HepG2 (cell line): Measurements from ENCODE around the gene KLF15. TPM values are rescaled to one million over a fixed set of nuclear protein-coding genes. Genes with fewer than 3 reads are reported as not detected.

ENCODE experiments used
- ATF2 ChIP-seq: sonication (generic); formaldehyde crosslinking; IDR thresholded peaks from 2 replicates; pipeline ENCODE4 v1.4.0; 2020; ENCODE audit warnings: missing genetic modification reagents
- HNRNPK ChIP-seq: fragments of 200-400 bp; formaldehyde crosslinking; IDR thresholded peaks from 2 replicates; pipeline ENCODE4 v1.6.1; 2018; ENCODE audit warnings: low read length, low read depth, moderate library complexity, mild to moderate bottlenecking; ENCODE audit not compliant: poor library complexity, severe bottlenecking
- MTF2 ChIP-seq: sonication (generic); formaldehyde crosslinking; IDR thresholded peaks from 2 replicates; pipeline ENCODE4 v1.5.0; 2020; ENCODE audit warnings: missing genetic modification reagents, borderline replicate concordance
- PAXIP1 ChIP-seq: sonication (generic); formaldehyde crosslinking; conservative IDR thresholded peaks from 2 replicates; pipeline ENCODE4 v1.4.0; 2020; ENCODE audit warnings: mild to moderate bottlenecking, missing genetic modification reagents, moderate library complexity
- PHF21A ChIP-seq: sonication (generic); formaldehyde crosslinking; IDR thresholded peaks from 2 replicates; pipeline ENCODE4 v1.5.0; 2020; ENCODE audit warnings: mild to moderate bottlenecking, missing genetic modification reagents
- STAT6 ChIP-seq: sonication (generic); formaldehyde crosslinking; IDR thresholded peaks from 2 replicates; pipeline ENCODE4 v1.4.0; 2020; ENCODE audit warnings: missing genetic modification reagents, mild to moderate bottlenecking, borderline replicate concordance
- TFE3 ChIP-seq: IDR thresholded peaks from 2 replicates; pipeline ENCODE4 v1.6.1; 2016
- ZBTB7B ChIP-seq: sonication (generic); formaldehyde crosslinking; IDR thresholded peaks from 2 replicates; pipeline ENCODE4 v1.4.0; 2020; ENCODE audit warnings: missing genetic modification reagents
- ZNF281 ChIP-seq: sonication (generic); formaldehyde crosslinking; IDR thresholded peaks from 2 replicates; pipeline ENCODE4 v1.4.0; 2020; ENCODE audit warnings: missing genetic modification reagents, borderline replicate concordance
- ZNF354B ChIP-seq: sonication (generic); formaldehyde crosslinking; IDR thresholded peaks from 2 replicates; pipeline ENCODE4 v1.8.0; 2022; ENCODE audit warnings: mild to moderate bottlenecking, missing genetic modification reagents
- ZNF569 ChIP-seq: sonication (generic); formaldehyde crosslinking; IDR thresholded peaks from 2 replicates; pipeline ENCODE4 v1.5.0; 2020; ENCODE audit warnings: mild to moderate bottlenecking, missing genetic modification reagents, moderate library complexity, borderline replicate concordance
- ZNF749 ChIP-seq: sonication (generic); formaldehyde crosslinking; IDR thresholded peaks from 2 replicates; pipeline ENCODE4 v1.8.0; 2022; ENCODE audit warnings: mild to moderate bottlenecking, missing genetic modification reagents, moderate library complexity, borderline replicate concordance
- ZSCAN29 ChIP-seq: sonication (generic); formaldehyde crosslinking; conservative IDR thresholded peaks from 2 replicates; pipeline ENCODE4 v1.4.0; 2020; ENCODE audit warnings: mild to moderate bottlenecking, missing genetic modification reagents
- polyA plus RNA-seq, 8 experiments: library from polyadenylated mRNA; depleted of rRNA in 3 of 8; stranded (reverse) in 7 of 8; unstranded in 1 of 8; fragments of >200 nt; fragmentation: Illumina TruSeq in 4 of 8; extraction: Trizol in 4 of 8; gene quantifications; 2 replicates each; pipeline versions ENCODE4 v1.2.1 to v1.2.3, GENCODE V29; 2011 to 2016; ENCODE audit warnings: low read depth in 4 of 8, missing spikeins in 1 of 8, mixed read lengths in 1 of 8; ENCODE audit not compliant: insufficient read depth in 1 of 8
- total RNA-seq, 5 experiments: library from RNA; depleted of rRNA; stranded (reverse); fragments of >200 nt; fragmentation: Illumina TruSeq; extraction: Trizol; gene quantifications; 2 replicates each; pipeline ENCODE4 v1.2.3, GENCODE V29; 2016; ENCODE audit warnings: low read depth in 1 of 5

The KLF15 gene
- total and polyA plus RNA-seq, 2 of the 13 experiments (the other 11 are each of a cell fraction or from before 2014, with no cell fraction given): 7.1 to 7.8 TPM

- TF ChIP-seq HNRNPK (no peak), ZSCAN29 (CRISPR knock-in tag) (no peak), ZNF569 (CRISPR knock-in tag) (no peak), STAT6 (no peak), ZNF749 (CRISPR knock-in tag) (no peak), MTF2 (CRISPR knock-in tag) (no peak), ATF2 (CRISPR knock-in tag) (no peak), ZBTB7B (no peak), ZNF281 (CRISPR knock-in tag) (no peak), PHF21A (peak; percentile 42; the same call in 1 of the 2 replicates), ZNF354B (CRISPR knock-in tag) (no peak), TFE3 (CRISPR knock-in tag) (peak; percentile 83), PAXIP1 (no peak; the same call in 1 of the 2 replicates)
Observed at GRCh38 chr3:126300761-126301481, 56.3 kb downstream of the KLF15 start (continued).
